Omental fat pad (tissue), 4 donors: ENCODE results near the gene RAMACL. TPM values are rescaled to one million over a fixed set of nuclear protein-coding genes. Genes with fewer than 3 reads are reported as not detected.

Experiments
- ATAC-seq: fragments of 150-250 bp; one replicate; pipeline ENCODE4 v1.9.1; 2016; ENCODE audit warnings: mild to moderate bottlenecking, moderate library complexity; ENCODE audit not compliant: low FRiP score
- DNase-seq: peaks from one replicate; pipeline ENCODE4 v3.0.0-alpha.2; 2019; ENCODE audit warnings: low spot score
- total RNA-seq, 4 donors: library from RNA; depleted of rRNA; stranded (reverse); fragments of >200 nt; gene quantifications; one replicate each; pipeline ENCODE4 v1.1.0, GENCODE V29; 2016
- TF ChIP-seq, protein P1 (sequence below), 3 donors: fragments of 450-650 bp; IDR thresholded peaks; one replicate each; pipeline ENCODE4 v1.5.1; 2016 to 2017; ENCODE audit warnings: antibody characterized with exemption in 3 of 3, mild to moderate bottlenecking in 3 of 3, moderate library complexity in 2 of 3

Gene RAMACL
- total RNA-seq, 4 donors from 2014 or later = 1.9 to 10.9 (median 4.6) TPM

DNA sequence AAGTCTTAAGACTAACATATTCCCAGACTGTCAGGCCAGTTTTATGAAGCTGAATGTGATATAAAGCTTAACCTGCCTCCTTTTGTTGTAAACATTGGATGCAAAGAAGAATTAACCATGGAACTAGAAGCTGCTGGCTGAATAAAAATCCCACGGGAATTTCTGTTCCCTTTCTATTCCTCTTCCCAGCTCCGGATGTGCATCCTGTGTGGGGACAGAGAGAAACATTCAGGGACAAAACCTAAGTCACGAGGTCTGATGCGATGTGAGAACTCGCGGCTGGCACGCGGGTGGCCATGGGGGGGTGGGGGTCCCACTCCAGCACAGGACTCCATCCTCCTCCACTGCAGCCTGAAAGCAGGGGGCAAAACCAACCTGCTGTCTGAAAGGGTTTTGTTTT, 32.2 kb downstream of the RAMACL start:
- ATAC-seq (no peak), DNase-seq (no peak)
- TF ChIP-seq, protein P1, sequence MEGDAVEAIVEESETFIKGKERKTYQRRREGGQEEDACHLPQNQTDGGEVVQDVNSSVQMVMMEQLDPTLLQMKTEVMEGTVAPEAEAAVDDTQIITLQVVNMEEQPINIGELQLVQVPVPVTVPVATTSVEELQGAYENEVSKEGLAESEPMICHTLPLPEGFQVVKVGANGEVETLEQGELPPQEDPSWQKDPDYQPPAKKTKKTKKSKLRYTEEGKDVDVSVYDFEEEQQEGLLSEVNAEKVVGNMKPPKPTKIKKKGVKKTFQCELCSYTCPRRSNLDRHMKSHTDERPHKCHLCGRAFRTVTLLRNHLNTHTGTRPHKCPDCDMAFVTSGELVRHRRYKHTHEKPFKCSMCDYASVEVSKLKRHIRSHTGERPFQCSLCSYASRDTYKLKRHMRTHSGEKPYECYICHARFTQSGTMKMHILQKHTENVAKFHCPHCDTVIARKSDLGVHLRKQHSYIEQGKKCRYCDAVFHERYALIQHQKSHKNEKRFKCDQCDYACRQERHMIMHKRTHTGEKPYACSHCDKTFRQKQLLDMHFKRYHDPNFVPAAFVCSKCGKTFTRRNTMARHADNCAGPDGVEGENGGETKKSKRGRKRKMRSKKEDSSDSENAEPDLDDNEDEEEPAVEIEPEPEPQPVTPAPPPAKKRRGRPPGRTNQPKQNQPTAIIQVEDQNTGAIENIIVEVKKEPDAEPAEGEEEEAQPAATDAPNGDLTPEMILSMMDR (IDR thresholded peaks at IDR 0.05) = no peak

DNA sequence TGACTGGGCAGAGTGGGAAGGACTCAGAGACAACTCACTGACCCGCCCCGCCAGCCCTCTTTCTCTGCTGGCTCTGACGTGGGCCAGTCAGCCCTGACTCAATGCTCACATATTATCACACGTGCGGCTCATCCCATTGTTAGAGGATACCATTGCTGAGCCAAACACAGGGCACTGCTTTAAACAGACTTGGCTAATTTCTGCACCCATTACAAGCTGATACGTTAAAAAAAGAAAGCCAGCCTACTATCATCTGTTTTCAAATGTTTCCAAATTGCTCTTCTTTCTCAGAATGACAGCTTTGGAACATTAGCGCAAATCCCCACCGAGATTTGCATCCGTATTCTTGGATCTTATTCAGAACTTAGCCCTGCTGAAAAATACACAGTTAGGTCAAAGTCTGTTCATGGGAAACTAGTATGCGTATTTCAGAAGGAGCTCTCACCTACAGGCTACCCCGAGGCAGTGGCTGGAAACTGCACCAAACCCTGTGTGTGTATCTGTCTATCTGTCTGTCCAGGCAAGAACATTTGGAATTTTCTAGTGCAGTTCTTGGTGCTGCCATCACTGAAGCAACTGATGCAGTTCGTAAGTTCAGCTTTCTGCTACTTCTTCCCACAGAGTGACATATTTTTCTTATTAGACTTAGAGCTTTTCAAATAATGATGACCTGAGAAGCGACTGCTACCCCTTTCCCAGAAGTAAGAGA, 32.8 kb downstream of the RAMACL start:
- ATAC-seq = no peak
- DNase-seq = no peak
- TF ChIP-seq, protein P1 (IDR thresholded peaks at IDR 0.05) = no peak

DNA sequence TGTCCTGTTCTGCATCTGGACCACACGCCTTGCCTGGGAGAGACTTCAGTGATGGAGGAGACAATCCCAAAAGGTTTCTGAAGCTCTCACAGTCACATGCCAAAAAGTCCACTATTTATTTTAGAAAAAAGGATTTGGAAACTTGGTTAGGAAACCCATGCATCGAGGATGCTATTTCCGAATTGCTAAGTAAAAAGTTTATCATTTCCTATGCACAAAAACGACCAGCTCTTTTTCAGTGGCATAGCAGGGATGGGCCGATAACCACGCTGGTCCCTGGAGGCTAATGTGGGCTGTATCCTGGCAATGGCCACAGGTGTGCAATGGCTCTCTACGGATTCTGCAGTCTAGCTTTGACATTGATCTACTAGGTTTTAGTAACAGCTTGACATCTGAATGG, 33.9 kb downstream of the RAMACL start:
- DNase-seq (no peak), ATAC-seq (no peak)
- TF ChIP-seq, protein P1 (IDR thresholded peaks at IDR 0.05) = no peak

DNA sequence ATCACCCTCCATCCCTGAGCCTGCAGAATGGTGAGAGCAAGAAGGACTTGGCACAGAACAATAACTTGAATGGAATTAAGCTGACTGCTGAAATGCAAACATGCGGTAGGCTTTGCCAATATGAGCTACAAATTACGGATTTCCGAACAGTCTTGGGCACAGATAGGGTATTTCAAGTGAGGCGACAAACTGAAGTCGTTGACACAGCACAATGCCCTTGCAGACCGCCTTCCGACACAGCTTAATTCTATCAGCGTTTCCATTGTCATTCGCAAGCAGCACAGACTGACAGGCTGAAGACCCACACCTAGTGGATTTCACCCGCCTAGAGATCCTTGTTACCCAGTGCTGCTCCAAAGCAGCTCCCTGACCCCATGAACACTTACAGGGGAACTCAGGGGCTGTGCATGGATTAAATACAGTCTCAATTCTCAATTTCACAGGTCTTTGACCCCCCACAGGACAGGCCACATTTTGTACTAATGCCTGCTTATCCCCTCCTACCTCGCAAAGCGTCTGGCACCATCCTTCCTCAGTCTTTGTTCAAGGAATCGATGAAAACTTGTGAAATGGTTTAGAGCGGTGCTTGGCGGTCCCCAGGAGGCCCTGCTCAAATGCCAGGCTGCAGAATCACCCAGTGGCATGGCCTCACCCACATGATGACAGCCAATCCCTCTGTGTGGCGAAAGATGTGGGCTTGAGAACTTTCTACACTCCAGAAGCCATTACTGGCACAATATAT, 34.6 kb downstream of the RAMACL start:
- ATAC-seq = no peak
- no peak for DNase-seq
- TF ChIP-seq, protein P1 (IDR thresholded peaks at IDR 0.05) = no peak

DNA sequence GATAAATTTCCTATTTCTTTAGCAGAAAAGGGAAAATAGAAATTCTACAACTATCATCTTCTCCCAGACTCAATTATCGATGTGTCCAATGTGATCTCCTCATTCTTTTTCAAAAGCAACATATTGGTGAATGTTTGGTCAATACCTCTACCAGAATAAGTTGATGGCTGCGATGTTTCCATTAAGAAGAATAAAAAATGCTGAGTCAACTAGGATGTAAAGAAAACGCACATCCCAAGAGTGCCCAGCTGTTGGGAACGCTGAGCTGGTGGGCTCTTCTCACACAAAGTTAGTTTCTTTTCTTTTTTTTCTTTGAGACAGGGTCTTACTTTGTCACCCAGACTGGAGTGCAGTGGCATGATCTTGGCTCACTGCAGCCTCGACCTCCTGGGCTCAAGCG, 39.8 kb downstream of the RAMACL start:
- ATAC-seq (no peak), DNase-seq (no peak)
- TF ChIP-seq, protein P1 (IDR thresholded peaks at IDR 0.05) = no peak

DNA sequence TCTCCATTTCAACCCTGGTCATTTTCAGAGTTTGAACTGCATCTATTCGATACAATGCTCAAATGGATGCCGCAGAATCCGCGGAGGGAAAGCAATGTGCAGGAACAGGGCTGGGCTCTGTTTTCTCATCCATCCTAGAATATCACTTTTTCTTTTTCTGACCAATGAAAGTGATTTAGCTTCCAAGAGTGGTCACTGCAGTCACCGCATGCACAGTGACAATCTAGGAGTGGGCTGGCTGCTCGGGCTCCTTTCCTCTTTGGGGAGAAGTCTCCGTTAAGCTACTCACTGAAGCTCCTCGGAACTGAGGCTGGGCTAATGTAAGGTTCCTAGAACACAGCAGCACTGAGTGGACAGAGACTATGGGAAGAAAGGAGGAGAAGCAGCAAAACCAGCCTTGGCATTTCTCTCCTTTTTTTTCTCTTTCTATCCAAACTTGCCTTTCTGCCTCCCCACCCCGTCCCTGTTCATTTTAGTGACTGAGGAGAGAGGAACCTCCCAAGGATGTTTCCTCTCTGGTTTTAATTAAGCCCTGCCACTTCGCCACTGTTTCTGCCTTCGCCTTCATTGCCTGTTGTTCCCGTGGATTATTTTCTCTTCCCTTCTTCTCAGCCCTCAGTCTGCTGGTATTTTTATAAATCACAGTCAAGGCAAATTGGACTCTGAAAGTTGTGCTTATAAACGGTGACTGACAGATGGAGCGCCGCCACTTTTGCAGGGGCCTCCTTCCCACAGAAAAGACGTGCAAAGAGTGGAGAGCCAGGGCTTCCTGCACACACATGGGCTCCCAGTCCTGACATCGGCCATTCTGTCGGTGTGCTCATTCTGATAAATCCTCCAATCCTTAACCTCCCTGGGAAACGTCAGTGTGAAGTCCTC, 41.1 kb downstream of the RAMACL start:
- DNase-seq = no peak

More for the DNA sequence above, 41.1 kb downstream of the RAMACL start:
- TF ChIP-seq, protein P1 (IDR thresholded peaks at IDR 0.05) = no peak
- no peak for ATAC-seq
